Mammary epithelial cell (primary cell): ENCODE measurements around the gene CRYZL1.

Experiments
- CTCF ChIP-seq, 2 donors: IDR thresholded peaks in 1 of 2; conservative IDR thresholded peaks in 1 of 2; 2 replicates each; pipeline ENCODE4 v1.5.1; 2011 to 2012; ENCODE audit warnings: inconsistent platforms in 2 of 2, low read length in 2 of 2, mild to moderate bottlenecking in 2 of 2, control low read depth in 1 of 2, low read depth in 1 of 2; ENCODE audit not compliant: insufficient read depth in 1 of 2; ENCODE audit errors: extremely low read depth in 1 of 2
- EZH2 ChIP-seq: IDR thresholded peaks from 2 replicates; pipeline ENCODE4 v1.6.1; 2012; ENCODE audit warnings: low read length, inconsistent platforms, borderline replicate concordance

- TF ChIP-seq CTCF (conservative IDR thresholded peaks at IDR 0.05 in 1 of 2, IDR thresholded peaks at IDR 0.05 in 1 of 2; ENCODE audit: extremely low read depth in 1 of 2, insufficient read depth in 1 of 2, low read depth in 1 of 2, low read length in 2 of 2) = no peak
- TF ChIP-seq EZH2 = no peak
Measured at GRCh38 chr21:33673473-33673872, 31.9 kb upstream of the CRYZL1 start.
